HPDE6-E6E7 (cell line): ENCODE data around the gene ZFR.

Experiments used
- DNase-seq: peaks from one replicate; pipeline ENCODE4 v3.0.0; 2011; ENCODE audit warnings: missing footprints; ENCODE audit errors: extremely low spot score

ZFR gene

GRCh38 chr5:32444431-32445286, at the start of gene ZFR:
ZFR (minus strand) TSS chr5:32444740; CDS start chr5:32444658, 82 bp downstream.
- DNase-seq: peak; percentile 97

- DNase-seq: no peak
These were observed 46.5 kb upstream of the ZFR start for GRCh38 chr5:32490972-32491557.

- peak; percentile 43 for DNase-seq
These were observed 45.4 kb upstream of the ZFR start for GRCh38 chr5:32489791-32490562.

- DNase-seq: no peak
These were observed 42.9 kb upstream of the ZFR start for GRCh38 chr5:32487424-32487823.

GRCh38 chr5:32487008-32487407, 42.5 kb upstream of the ZFR start:
- no peak for DNase-seq

- DNase-seq: no peak
These were observed 37.7 kb upstream of the ZFR start for GRCh38 chr5:32482193-32482592.

- no peak for DNase-seq
These were observed 34.6 kb upstream of the ZFR start for GRCh38 chr5:32479096-32479495.

GRCh38 chr5:32476891-32477290, 32.4 kb upstream of the ZFR start:
- DNase-seq: no peak

GRCh38 chr5:32475334-32476097, 31.0 kb upstream of the ZFR start:
- no peak for DNase-seq

GRCh38 chr5:32474209-32474854, 29.8 kb upstream of the ZFR start:
- no peak for DNase-seq

GRCh38 chr5:32473072-32473471, 28.5 kb upstream of the ZFR start:
- no peak for DNase-seq

- DNase-seq: no peak
These were observed 27.2 kb upstream of the ZFR start for GRCh38 chr5:32471784-32472183.

GRCh38 chr5:32465076-32465475, 20.5 kb upstream of the ZFR start:
- DNase-seq: no peak

- DNase-seq: peak; percentile 50
These were observed 18.1 kb upstream of the ZFR start for GRCh38 chr5:32462618-32463017.

- no peak for DNase-seq
These were observed 17.0 kb upstream of the ZFR start for GRCh38 chr5:32461441-32462120.

GRCh38 chr5:32460702-32461101, 16.2 kb upstream of the ZFR start:
- DNase-seq: no peak

GRCh38 chr5:32458880-32459495, 14.4 kb upstream of the ZFR start:
- no peak for DNase-seq

- DNase-seq: no peak
These were observed 10.8 kb upstream of the ZFR start for GRCh38 chr5:32455311-32455710.

GRCh38 chr5:32454821-32455220, 10.3 kb upstream of the ZFR start:
- DNase-seq: no peak

GRCh38 chr5:32453916-32454315, 9.4 kb upstream of the ZFR start:
- no peak for DNase-seq
